ENCODE results near the gene CRYGN.

Gene CRYGN

GRCh38 chr7:151437866-151438516 lies 1.9 kb downstream of the CRYGN start:
- DNase-seq, result no peak

DNA sequence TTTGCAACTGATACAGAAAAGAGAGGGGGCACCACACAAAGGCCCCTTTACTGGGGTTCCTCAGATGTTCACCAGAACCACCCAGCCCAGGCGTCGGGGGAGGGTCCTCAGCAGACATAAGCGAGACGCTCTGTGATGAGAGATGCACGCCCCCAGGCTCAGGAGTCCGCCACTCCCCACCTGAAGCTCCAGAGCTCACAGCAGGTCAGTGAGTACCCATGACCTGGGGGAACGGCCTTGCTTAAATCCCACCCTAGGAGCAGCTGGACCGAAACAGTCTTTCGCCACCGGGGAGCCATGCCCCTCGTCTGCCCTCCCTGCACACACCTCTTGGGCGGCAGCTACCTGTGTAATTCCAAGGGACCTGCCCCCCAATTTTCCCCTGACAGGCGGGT lies 2.8 kb downstream of the CRYGN start:
- no peak for DNase-seq

GRCh38 chr7:151436446-151437158 lies 3.3 kb downstream of the CRYGN start:
- no peak for DNase-seq

- no peak for DNase-seq
These were observed 4.0 kb downstream of the CRYGN start for GRCh38 chr7:151435971-151436370.

GRCh38 chr7:151435103-151435916 lies 4.6 kb downstream of the CRYGN start:
- DNase-seq, result no peak

GRCh38 chr7:151434549-151434948 lies 5.4 kb downstream of the CRYGN start:
- no peak for DNase-seq

- no peak for DNase-seq
These were observed 6.1 kb downstream of the CRYGN start for GRCh38 chr7:151433721-151434400.

- no peak for DNase-seq
These were observed 7.1 kb downstream of the CRYGN start for GRCh38 chr7:151432658-151433521.

DNA sequence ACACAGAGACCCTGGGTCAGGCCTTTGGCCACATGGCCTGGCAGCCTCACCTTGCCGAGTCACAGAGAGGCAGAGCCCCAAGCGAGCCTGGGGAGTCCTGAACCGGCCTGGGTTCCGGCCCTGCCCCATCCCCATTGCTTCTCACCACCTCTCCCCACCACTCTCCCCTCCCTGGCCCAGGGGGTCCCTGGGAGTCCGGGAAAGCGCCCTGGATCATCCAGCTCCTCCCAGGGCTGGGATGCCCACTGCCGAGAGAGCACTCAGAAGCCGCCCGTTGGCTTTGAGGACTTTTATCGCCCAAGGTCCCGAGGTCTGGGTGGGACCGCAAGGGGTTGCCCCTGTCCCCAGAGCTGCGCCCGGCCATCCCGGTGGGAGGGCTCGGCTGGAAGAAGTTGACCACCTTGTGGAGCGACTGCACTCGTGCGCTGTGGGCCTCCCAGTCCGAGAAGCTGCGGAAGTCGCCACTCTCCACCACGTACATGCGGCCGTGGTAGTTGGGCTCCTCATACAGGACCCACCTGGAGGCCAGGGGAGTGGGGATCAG lies 8.1 kb downstream of the CRYGN start:
- DNase-seq, result no peak

- DNase-seq, result no peak
These were observed 8.6 kb downstream of the CRYGN start for GRCh38 chr7:151431281-151431767.

- no peak for DNase-seq
These were observed 9.3 kb downstream of the CRYGN start for GRCh38 chr7:151430391-151431205.

GRCh38 chr7:151429560-151430331 lies 10.2 kb downstream of the CRYGN start:
- DNase-seq, result no peak

DNA sequence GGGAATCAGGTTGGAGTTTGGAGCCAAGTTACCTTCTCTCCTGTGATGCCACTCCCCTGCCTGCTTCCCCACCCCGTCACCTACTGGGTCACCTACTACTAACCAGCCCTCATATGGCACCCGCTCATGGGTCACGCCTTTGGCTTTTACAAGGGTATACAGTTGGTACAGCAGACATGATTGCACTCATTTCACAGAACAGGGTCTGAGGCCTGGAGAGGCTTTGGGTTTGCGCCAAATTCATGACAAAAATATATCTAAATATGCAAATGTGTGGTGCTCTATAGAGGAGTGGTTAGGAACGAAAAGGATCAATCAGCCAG lies 10.7 kb downstream of the CRYGN start:
- DNase-seq, result no peak

DNA sequence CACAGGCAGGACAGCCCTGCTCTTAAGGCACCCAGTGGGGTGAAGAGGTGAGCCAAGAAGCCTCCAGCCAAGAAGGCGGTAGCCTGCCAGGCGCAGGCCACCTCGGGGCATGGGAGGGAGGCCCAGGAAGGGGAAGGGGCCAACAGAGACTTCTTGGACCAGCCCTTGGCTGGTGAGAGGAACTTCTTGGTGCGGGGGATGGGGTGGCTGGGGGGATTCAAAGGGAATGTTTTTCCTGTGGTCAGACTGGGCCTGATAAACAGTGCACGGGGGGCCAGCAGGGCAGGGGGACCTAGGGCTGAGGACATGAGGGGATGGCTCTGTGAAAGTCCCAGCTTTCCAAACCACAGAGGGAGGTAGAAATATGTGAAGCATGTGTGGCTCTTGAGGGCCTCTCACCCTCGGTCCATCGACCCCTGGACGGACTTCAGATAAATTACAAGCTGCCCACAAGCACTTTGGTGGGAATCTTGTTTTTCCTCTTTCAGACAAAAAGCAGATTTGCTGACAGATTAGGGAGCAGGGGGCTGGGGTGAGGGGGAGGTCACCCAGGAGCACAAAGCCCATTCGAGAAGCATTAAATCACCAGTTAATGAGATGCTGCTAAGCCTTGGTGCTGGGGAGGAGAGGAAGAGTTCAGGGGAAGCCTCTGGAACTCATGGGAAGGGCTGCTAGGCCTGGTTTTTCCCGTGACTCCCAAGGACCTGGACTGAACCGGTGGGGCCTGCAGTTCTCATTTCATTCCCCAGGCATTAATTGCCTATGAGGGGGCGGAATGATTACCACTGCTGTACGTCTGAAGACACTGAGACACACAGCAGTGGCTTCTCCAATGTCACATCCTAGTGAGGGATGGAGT lies 11.3 kb downstream of the CRYGN start:
- DNase-seq, result peak; percentile 95

DNA sequence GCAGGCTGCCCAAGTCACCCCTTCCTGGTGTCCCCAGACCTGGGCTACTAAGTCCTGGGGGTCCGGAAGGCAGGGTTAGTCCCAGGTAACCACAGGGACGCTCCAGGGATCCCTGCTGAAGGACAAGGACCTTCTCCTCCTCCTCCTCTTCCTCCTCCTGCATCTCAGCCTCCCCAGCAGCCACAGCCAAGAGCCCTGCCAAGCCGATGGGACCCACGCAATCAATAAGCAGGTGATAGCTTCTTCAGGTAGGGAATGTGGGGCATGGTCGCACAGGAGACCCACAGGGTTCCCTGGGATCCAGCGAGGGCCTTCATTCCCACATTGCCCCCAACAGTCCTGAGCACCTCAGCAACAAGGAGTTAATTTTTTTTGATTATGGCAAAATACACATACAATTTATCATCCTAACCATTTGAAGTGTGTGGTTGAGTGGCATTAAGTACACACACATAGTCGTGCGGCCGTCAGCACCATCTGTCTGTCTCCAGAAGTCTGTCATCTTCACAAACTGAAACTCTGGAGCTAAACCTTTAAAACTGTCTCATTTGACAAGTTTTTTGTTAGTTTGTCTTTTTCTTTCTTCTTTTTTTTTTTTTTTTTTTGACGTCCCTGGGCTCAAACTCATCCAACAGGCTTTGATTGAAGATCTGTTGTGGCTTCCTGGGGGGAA lies 12.1 kb downstream of the CRYGN start:
- peak; percentile 56 for DNase-seq

GRCh38 chr7:151426904-151427704 lies 12.8 kb downstream of the CRYGN start:
- no peak for DNase-seq

DNA sequence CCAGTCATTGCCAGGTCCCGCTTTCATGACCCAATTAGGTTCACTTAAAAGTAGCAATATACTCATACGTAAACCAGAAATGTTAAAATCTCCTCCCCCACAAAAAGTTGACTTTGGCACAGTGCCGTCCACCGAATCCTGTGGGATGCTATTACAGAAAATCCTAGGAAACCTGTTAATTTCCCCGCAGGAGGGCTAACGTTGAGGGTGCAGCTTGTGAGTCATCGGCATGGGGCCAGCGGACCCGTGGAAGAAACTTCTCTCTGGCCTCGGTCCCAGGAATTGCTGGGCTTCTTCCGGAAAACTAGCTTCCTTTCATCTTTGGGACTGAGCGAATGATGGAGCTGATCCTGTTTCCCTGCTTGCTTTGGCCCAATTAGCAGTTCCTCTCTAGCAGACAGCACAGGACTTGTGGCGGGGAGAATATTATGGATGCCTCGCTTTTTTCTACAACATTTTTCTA lies 13.5 kb downstream of the CRYGN start:
- DNase-seq, result no peak

Measured in NCI-H82 (cell line).